ENCODE measurements around the gene RNASE9. TPM values are rescaled to one million over a fixed set of nuclear protein-coding genes. Genes with fewer than 3 reads are reported as not detected.

The RNASE9 gene
- total and polyA plus RNA-seq, 2 donors from 2014 or later: not detected

DNA sequence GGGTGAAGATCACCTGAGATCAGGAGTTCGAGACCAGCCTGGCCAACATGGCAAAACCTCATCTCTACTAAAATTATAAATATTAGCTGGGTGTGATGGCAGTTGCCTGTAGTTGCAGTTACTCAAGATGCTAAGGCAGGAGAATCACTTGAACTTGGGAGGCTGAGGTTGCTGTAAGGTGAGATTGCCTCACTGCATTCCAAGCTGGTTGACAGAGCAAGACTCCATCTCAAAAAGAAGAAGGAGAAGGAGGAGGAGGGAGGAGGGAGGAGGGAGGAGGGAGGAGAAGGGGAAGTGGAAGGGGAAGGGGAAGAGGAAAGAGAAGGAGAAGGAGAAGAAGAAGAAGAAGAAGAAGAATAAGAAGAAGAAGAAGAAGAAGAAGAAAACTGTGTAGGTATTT lies 38.5 kb downstream of the RNASE9 start:
- no peak overlapping the region for H3K9ac ChIP-seq (ENCODE audit: low read length in 3 of 3)
- no peak for TF ChIP-seq CTCF (IDR thresholded peaks at IDR 0.05; ENCODE audit: borderline replicate concordance, extremely low read depth, insufficient read depth)
- H3K27ac ChIP-seq (ENCODE audit: low read depth in 2 of 2, low read length in 2 of 2): no peak overlapping the region
- DNase-seq (no peak), FAIRE-seq (no peak)
- intact Hi-C loops (cut with DNase I): no loop called here
- H3K4me3 ChIP-seq (ENCODE audit: low read length in 3 of 3): no peak overlapping the region
- H3K9me3 ChIP-seq (ENCODE audit: control insufficient read depth in 2 of 3, insufficient read depth in 1 of 3, low read length in 3 of 3): no peaks in the 10 kb centered on the region
- H3K36me3 ChIP-seq (ENCODE audit: control insufficient read depth in 2 of 3, insufficient read depth in 3 of 3, low read length in 3 of 3): no peaks in the 10 kb centered on the region
- H3K4me1 ChIP-seq (ENCODE audit: control insufficient read depth in 2 of 3, insufficient read depth in 2 of 3, low read depth in 1 of 3, low read length in 3 of 3): no peaks in the 10 kb centered on the region
- H3K27me3 ChIP-seq (ENCODE audit: control insufficient read depth, insufficient read depth, low read length): no peaks in the 10 kb centered on the region

GRCh38 chr14:20516921-20517320 lies 43.9 kb downstream of the RNASE9 start:
- Histone ChIP-seq H3K27me3 (ENCODE audit: control insufficient read depth, insufficient read depth, low read length) (no peaks in the 10 kb centered on the region), H3K4me1 (ENCODE audit: control insufficient read depth in 2 of 3, insufficient read depth in 2 of 3, low read depth in 1 of 3, low read length in 3 of 3) (no peaks in the 10 kb centered on the region), H3K36me3 (ENCODE audit: control insufficient read depth in 2 of 3, insufficient read depth in 3 of 3, low read length in 3 of 3) (no peaks in the 10 kb centered on the region), H3K27ac (ENCODE audit: low read depth in 2 of 2, low read length in 2 of 2) (no peak overlapping the region), H3K9ac (ENCODE audit: low read length in 3 of 3) (no peak overlapping the region), H3K4me3 (ENCODE audit: low read length in 3 of 3) (no peak overlapping the region), H3K9me3 (ENCODE audit: control insufficient read depth in 2 of 3, insufficient read depth in 1 of 3, low read length in 3 of 3) (no peaks in the 10 kb centered on the region)
- DNase-seq: no peak
- TF ChIP-seq CTCF (IDR thresholded peaks at IDR 0.05; ENCODE audit: borderline replicate concordance, extremely low read depth, insufficient read depth): no peak
- FAIRE-seq: no peak
- intact Hi-C loops (cut with DNase I): no loop called here

GRCh38 chr14:20515846-20516245 lies 45.0 kb downstream of the RNASE9 start:
- intact Hi-C loops (cut with DNase I): no loop called here
- no peaks in the 10 kb centered on the region for H3K4me1 ChIP-seq (ENCODE audit: control insufficient read depth in 2 of 3, insufficient read depth in 2 of 3, low read depth in 1 of 3, low read length in 3 of 3)
- no peak for FAIRE-seq

More at GRCh38 chr14:20515846-20516245, 45.0 kb downstream of the RNASE9 start:
- Histone ChIP-seq H3K9me3 (ENCODE audit: control insufficient read depth in 2 of 3, insufficient read depth in 1 of 3, low read length in 3 of 3) (no peaks in the 10 kb centered on the region), H3K4me3 (ENCODE audit: low read length in 3 of 3) (no peak overlapping the region), H3K36me3 (ENCODE audit: control insufficient read depth in 2 of 3, insufficient read depth in 3 of 3, low read length in 3 of 3) (no peaks in the 10 kb centered on the region), H3K27ac (ENCODE audit: low read depth in 2 of 2, low read length in 2 of 2) (no peak overlapping the region), H3K9ac (ENCODE audit: low read length in 3 of 3) (no peak overlapping the region), H3K27me3 (ENCODE audit: control insufficient read depth, insufficient read depth, low read length) (no peaks in the 10 kb centered on the region)
- DNase-seq: no peak
- TF ChIP-seq CTCF (IDR thresholded peaks at IDR 0.05; ENCODE audit: borderline replicate concordance, extremely low read depth, insufficient read depth): no peak

Data from kidney (tissue), 14 donors.